Psoas muscle (tissue), 8 donors: ENCODE results near the gene POTEH. TPM values are rescaled to one million over a fixed set of nuclear protein-coding genes. Genes with fewer than 3 reads are reported as not detected.
"Not testable (repeated sequence)": the region's sequence is repeated elsewhere in the genome, so short reads cannot be mapped to it uniquely, and the experiment has no call there.

Experiments used
- ATAC-seq, 4 donors: fragments of 200-7000 bp; cut with Tn5 transposase; one replicate each; pipeline ENCODE4 v1.9.1; 2020; ENCODE audit warnings: moderate library complexity in 3 of 4, mild to moderate bottlenecking in 2 of 4
- DNase-seq, 2 donors: peaks; one replicate each; pipeline ENCODE4 v3.0.0-alpha.2; 2020
- H3K27ac ChIP-seq: fragments of 200-600 bp; one replicate; pipeline ENCODE4 v1.8.0; 2022
- H3K27me3 ChIP-seq, 3 donors: fragments of 200-600 bp in 1 of 3; one replicate each; pipeline versions ENCODE4 v1.6.1 to v1.8.0; 2013 to 2022; ENCODE audit warnings: low read length in 2 of 3, mild to moderate bottlenecking in 2 of 3, moderate library complexity in 1 of 3; ENCODE audit not compliant: insufficient read depth in 3 of 3
- H3K36me3 ChIP-seq, 2 donors: fragments of 200-600 bp in 1 of 2; one replicate each; pipeline versions ENCODE4 v1.6.1 to v1.8.0; 2013 to 2022; ENCODE audit warnings: low read depth in 1 of 2, mild to moderate bottlenecking in 1 of 2, moderate library complexity in 1 of 2; ENCODE audit not compliant: insufficient read depth in 1 of 2
- H3K4me1 ChIP-seq: fragments of 200-600 bp; one replicate; pipeline ENCODE4 v1.8.0; 2022
- H3K4me3 ChIP-seq: fragments of 200-600 bp; one replicate; pipeline ENCODE4 v1.8.0; 2022; ENCODE audit warnings: mild to moderate bottlenecking
- H3K9me3 ChIP-seq: fragments of 200-600 bp; one replicate; pipeline ENCODE4 v1.8.0; 2022
- WGBS, 3 donors: extraction: QIAGEN DNeasy Blood & Tissue Kit; methylation state at CpG; one replicate each; pipeline versions ENCODE4 v1.1.6 to v1.1.7; 2013; 5-methylcytosine and 5-hydroxymethylcytosine counted together
- intact Hi-C, 2 donors: fragments of 100-400 bp; cut with DNase I; formaldehyde crosslinking; loops; one replicate each; pipeline versions ENCODE4 v1.11.0 to v1.14.2; 2022
- polyA plus RNA-seq, 3 donors: library from polyadenylated mRNA; stranded (reverse); fragments of 200-250 nt; gene quantifications; one replicate each; pipeline ENCODE4 v1.2.3, GENCODE V29; 2013
- total RNA-seq, 4 donors: library from RNA; stranded (reverse); fragmentation: NEBNext Ultra II Directional in 2 of 4; extraction: Animal tissue kit (Norgen Biotek cat#: 25700) in 2 of 4; gene quantifications; one replicate each; pipeline versions ENCODE4 v1.2.1 to v1.2.4, GENCODE V29; 2021 to 2023
- donor health status: healthy with polysubstance abuse.
- donor health status: DM: no; HTN: no; CAD: no; lungs with moderate emphysema.
- donor health status: Bipolar disorder and iron deficiency.
- donor health status: healthy.
- donor health status: DM: yes; HTN: yes; CAD: no.
- donor health status: DM: no; HTN: no; CAD: no.
- donor health status: DM: no; HTN: no; CAD: no.
- donor health status: DM: yes; HTN: yes; CAD: no.

Gene POTEH
- total and polyA plus RNA-seq, 7 donors, result not detected

GRCh38 chr22:15685641-15686040 is 4.2 kb upstream of the POTEH start:
- H3K4me3 ChIP-seq, DNase-seq, H3K9me3 ChIP-seq, H3K27ac ChIP-seq, H3K4me1 ChIP-seq, intact Hi-C loops, H3K36me3 ChIP-seq, H3K27me3 ChIP-seq: not testable (repeated sequence)
- 72 to 88% (median 81%) methylated on average over 2 to 3 of the region's 4 CpGs for WGBS, 3 donors
- ATAC-seq, result peak in 1 of 4 donors; percentile 35

- H3K4me1 ChIP-seq, H3K27me3 ChIP-seq, H3K4me3 ChIP-seq, H3K36me3 ChIP-seq, H3K27ac ChIP-seq, H3K9me3 ChIP-seq, intact Hi-C loops, DNase-seq: not testable (repeated sequence)
- ATAC-seq, result peak in 1 of 4 donors; percentile 17
- 72 to 84% (median 73%) methylated on average over 3 of the region's 3 CpGs for WGBS, 3 donors
These were observed 2.7 kb upstream of the POTEH start for GRCh38 chr22:15687086-15687485.

- H3K4me1 ChIP-seq, H3K9me3 ChIP-seq, H3K36me3 ChIP-seq, H3K27ac ChIP-seq, DNase-seq, H3K4me3 ChIP-seq, ATAC-seq, intact Hi-C loops, H3K27me3 ChIP-seq: not testable (repeated sequence)
- 88 to 95% (median 90%) methylated on average over 3 to 4 of the region's 4 CpGs for WGBS, 3 donors
These were observed 2.1 kb upstream of the POTEH start for GRCh38 chr22:15687676-15688075.

- H3K9me3 ChIP-seq, ATAC-seq, intact Hi-C loops, DNase-seq, H3K4me1 ChIP-seq, H3K36me3 ChIP-seq, H3K27ac ChIP-seq, H3K27me3 ChIP-seq, H3K4me3 ChIP-seq: not testable (repeated sequence)
- WGBS, 3 donors, result 65 to 88% (median 80%) methylated on average over 1 to 2 of the region's 2 CpGs
These were observed 1.7 kb upstream of the POTEH start for GRCh38 chr22:15688090-15688489.

- H3K9me3 ChIP-seq, H3K4me3 ChIP-seq, H3K36me3 ChIP-seq, intact Hi-C loops, H3K27ac ChIP-seq, H3K27me3 ChIP-seq, H3K4me1 ChIP-seq: not testable (repeated sequence)
- ATAC-seq (peak in 1 of 4 donors; percentile 37), DNase-seq (peak in 1 of 2 donors; percentile 53)
- 86 to 87% (median 86%) methylated on average over 68 to 73 of the region's 77 CpGs for WGBS, 3 donors
These were observed 646 bp upstream of the POTEH start for GRCh38 chr22:15689012-15689748.

- WGBS, 3 donors, result 69 to 82% (median 80%) methylated on average over 2 of the region's 4 CpGs
- ATAC-seq, result not testable (repeated sequence)
These were observed 23.8 kb downstream of the POTEH start for GRCh38 chr22:15713600-15713999.

GRCh38 chr22:15714125-15714524 is 24.3 kb downstream of the POTEH start:
- H3K4me1 ChIP-seq, H3K4me3 ChIP-seq, H3K27me3 ChIP-seq, H3K36me3 ChIP-seq, intact Hi-C loops, ATAC-seq, H3K27ac ChIP-seq, H3K9me3 ChIP-seq, DNase-seq: not testable (repeated sequence)
- WGBS, 3 donors, result 22 to 32% (median 23%) methylated on average over 1 to 2 of the region's 2 CpGs

More at GRCh38 chr22:15713600-15713999, 23.8 kb downstream of the POTEH start:
- H3K27me3 ChIP-seq, H3K9me3 ChIP-seq, H3K4me1 ChIP-seq, H3K36me3 ChIP-seq, H3K4me3 ChIP-seq, H3K27ac ChIP-seq, DNase-seq, intact Hi-C loops: not testable (repeated sequence)

GRCh38 chr22:15721884-15722283 is 32.1 kb downstream of the POTEH start:
- H3K4me1 ChIP-seq, H3K27ac ChIP-seq, H3K9me3 ChIP-seq, H3K36me3 ChIP-seq, H3K4me3 ChIP-seq, ATAC-seq, DNase-seq, H3K27me3 ChIP-seq, intact Hi-C loops: not testable (repeated sequence)
- 77 to 92% (median 88%) methylated on average over 6 to 9 of the region's 18 CpGs for WGBS, 3 donors

- H3K27ac ChIP-seq, DNase-seq, H3K4me1 ChIP-seq, H3K4me3 ChIP-seq, ATAC-seq, H3K36me3 ChIP-seq, H3K27me3 ChIP-seq, H3K9me3 ChIP-seq, intact Hi-C loops: not testable (repeated sequence)
- 67 to 71% (median 68%) methylated on average over 7 to 10 of the region's 19 CpGs for WGBS, 3 donors
These were observed 39.5 kb downstream of the POTEH start for GRCh38 chr22:15729209-15729917.

GRCh38 chr22:15731023-15731422 is 41.2 kb downstream of the POTEH start:
- DNase-seq, intact Hi-C loops, H3K27ac ChIP-seq, ATAC-seq, H3K4me1 ChIP-seq, H3K9me3 ChIP-seq, H3K4me3 ChIP-seq, H3K27me3 ChIP-seq, H3K36me3 ChIP-seq: not testable (repeated sequence)
- WGBS, 3 donors, result no CpG with 5 or more reads among the region's 8 CpGs

- 38 to 71% (median 48%) methylated on average over 2 to 4 of the region's 6 CpGs for WGBS, 3 donors
- H3K9me3 ChIP-seq, intact Hi-C loops, DNase-seq, H3K36me3 ChIP-seq, H3K4me3 ChIP-seq, ATAC-seq, H3K4me1 ChIP-seq, H3K27ac ChIP-seq, H3K27me3 ChIP-seq: not testable (repeated sequence)
These were observed 44.6 kb downstream of the POTEH start for GRCh38 chr22:15734411-15734810.
